Activated T-cell treated with anti-CD3 and anti-CD28 coated beads, Interleukin-2, amount 50 U/mL, for 4 hours (primary cell): Measurements from ENCODE around the gene MMADHC. TPM values are rescaled to one million over a fixed set of nuclear protein-coding genes. Genes with fewer than 3 reads are reported as not detected.
A peak's percentile ranks its signal among the peaks of the same experiment; 100 is the strongest.

Experiments
- ATAC-seq, 2 donors: fragments of 200-7000 bp; cut with Tn5 transposase; one replicate each; pipeline ENCODE4 v1.10.0; 2021
- DNase-seq: peaks from one replicate; pipeline ENCODE4 v3.0.0-alpha.2; 2020
- H3K27me3 Mint-ChIP-seq: one replicate; pipeline ENCODE4 v1.8.0; 2021; ENCODE audit warnings: low read depth, mixed read lengths
- H3K36me3 Mint-ChIP-seq: one replicate; pipeline ENCODE4 v1.8.0; 2022; ENCODE audit warnings: mixed read lengths; ENCODE audit not compliant: insufficient read depth
- H3K4me1 Mint-ChIP-seq: one replicate; pipeline ENCODE4 v1.8.0; 2021; ENCODE audit warnings: low read depth, mixed read lengths
- H3K4me3 Mint-ChIP-seq: one replicate; pipeline ENCODE4 v1.8.0; 2021; ENCODE audit warnings: mild to moderate bottlenecking, moderate library complexity, mixed read lengths
- H3K9me3 Mint-ChIP-seq: one replicate; pipeline ENCODE4 v1.8.0; 2021; ENCODE audit warnings: mixed read lengths
- total RNA-seq, 3 donors: library from RNA; stranded (reverse); gene quantifications; one replicate each; pipeline ENCODE4 v1.2.1, GENCODE V29; 2021

MMADHC gene
- total RNA-seq, 3 donors from 2014 or later: 144 to 152 (median 148) TPM

DNA sequence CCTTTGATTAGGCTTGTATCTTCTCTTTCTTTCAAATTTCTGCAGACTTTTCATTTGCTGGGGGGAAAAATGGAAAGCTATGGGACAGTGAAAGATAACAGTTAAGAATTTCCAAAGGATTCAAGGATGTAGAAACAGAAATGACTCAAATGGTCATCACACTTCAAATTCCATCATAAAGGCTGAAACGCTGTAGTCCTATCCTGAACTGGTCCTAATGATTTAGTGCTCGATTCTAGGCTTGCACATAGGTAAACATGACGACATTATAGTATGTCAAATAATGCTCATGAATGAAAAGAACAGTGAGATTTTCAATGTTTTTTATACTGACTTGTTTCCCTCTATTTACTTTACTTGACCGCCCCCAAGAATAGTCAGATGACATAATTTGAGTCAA lies 15.7 kb upstream of the MMADHC start:
- Mint-ChIP-seq H3K4me3 (no peak overlapping the region), H3K36me3 (no peaks in the 10 kb centered on the region), H3K4me1 (peaks cover 14% of the 10 kb centered on the region), H3K9me3 (peaks cover 4% of the 10 kb centered on the region), H3K27me3 (peaks cover 3% of the 10 kb centered on the region)
- ATAC-seq (no peak), DNase-seq (no peak)

DNA sequence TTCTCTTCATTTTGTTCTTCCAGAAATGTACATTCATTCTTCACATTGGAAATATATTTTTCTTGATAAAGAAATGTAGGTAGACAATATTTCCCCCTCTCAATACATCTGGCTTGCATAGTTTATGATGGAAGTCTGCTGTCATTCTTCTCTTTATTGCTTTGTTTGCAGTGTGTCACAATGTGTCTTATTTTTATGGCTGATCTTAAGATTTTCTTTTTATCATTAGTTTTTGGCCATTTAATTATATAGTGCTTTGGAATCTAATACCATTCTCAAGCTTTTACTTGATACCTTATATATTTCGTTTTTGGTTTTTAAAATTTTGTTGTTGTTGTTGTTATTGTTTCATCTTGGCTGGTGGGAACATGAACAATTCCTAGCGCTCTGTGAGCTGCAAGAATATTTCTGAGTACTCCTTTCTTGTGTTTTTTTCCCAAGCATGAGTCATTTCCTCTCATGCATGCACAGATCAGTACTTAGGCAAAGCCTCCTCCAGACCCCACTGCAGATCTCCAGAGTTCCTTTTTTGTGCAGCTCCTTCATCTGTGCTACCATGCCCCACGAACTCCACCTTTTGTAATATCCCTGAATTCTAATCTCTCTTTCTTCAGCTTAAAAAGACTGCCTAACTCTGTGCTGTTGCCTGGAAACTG lies 13.7 kb upstream of the MMADHC start:
- no peak for ATAC-seq
- no peaks in the 10 kb centered on the region for H3K36me3 Mint-ChIP-seq
- peaks cover 4% of the 10 kb centered on the region for H3K9me3 Mint-ChIP-seq
- H3K27me3 Mint-ChIP-seq: peaks cover 3% of the 10 kb centered on the region
- no peak overlapping the region for H3K4me3 Mint-ChIP-seq
- no peak for DNase-seq
- H3K4me1 Mint-ChIP-seq: peaks cover 22% of the 10 kb centered on the region

DNA sequence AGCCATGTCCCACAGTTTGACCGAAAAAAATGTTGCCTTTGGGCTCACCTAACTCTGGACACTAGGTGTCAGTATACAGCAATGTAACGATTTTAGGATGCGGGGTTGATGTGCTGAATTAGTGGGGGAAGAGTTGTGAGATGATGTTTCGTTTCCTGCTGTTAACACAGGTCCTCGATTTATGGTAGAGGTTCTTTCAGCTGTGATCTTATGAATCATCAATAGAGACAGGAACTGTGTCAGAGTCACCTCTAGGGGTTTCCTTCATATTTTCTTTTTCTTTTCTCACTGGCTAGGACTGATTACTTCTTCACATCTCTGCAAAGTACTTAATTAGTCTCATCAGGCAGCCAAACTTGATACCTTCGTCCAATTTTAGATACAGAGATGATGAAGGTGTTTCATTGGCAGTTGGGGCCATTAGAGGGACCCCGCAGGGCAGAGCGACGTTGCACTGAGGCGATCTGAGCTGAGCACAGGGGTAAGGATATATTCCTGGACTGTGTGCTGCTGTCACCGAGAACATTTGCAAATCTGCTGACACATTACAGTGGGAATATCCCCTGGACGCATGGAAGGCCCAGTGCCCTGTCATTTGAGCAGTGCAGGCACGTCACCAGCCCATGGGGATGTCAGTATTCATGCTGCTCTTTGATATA lies 10.2 kb upstream of the MMADHC start:
- H3K36me3 Mint-ChIP-seq: no peaks in the 10 kb centered on the region
- ATAC-seq (peak; percentile 99 to 100), DNase-seq (peak; percentile 31)
- H3K4me1 Mint-ChIP-seq: peaks cover 22% of the 10 kb centered on the region
- peaks cover 9% of the 10 kb centered on the region for H3K27me3 Mint-ChIP-seq
- H3K4me3 Mint-ChIP-seq: peak overlapping the region; percentile 21
- no peaks in the 10 kb centered on the region for H3K9me3 Mint-ChIP-seq

DNA sequence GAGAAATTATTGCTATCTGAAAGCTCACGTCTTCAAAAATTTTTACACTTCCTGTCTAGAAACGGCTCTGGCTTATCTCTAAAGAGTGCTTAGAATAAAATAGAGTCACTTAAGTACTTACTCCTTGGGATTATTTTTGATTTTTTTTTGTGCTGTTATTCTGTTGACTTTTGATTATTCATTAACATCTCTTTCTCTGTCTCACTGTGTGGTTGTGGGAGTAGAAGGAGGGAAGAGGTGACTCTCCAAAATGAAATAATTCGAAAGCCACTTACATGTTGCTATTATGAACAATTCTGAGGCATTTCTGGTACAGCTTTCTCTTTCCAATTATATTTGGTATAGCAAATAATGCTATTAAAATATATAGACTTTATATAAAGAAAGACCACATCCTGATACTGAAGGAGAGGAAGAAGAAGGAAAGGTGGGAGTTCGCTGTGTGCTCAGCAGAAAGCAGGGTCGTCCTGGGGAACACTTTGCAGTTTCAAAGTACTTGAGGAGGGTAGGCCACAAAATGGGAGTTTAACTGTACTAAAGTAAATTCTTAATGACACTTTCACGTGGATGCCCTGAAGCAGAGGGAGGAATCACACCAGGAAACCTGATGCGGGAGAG lies 9.6 kb upstream of the MMADHC start:
- ATAC-seq: no peak
- DNase-seq: no peak
- Mint-ChIP-seq H3K9me3 (no peaks in the 10 kb centered on the region), H3K4me3 (peak overlapping the region; percentile 21), H3K4me1 (peaks cover 22% of the 10 kb centered on the region), H3K27me3 (peaks cover 9% of the 10 kb centered on the region), H3K36me3 (no peaks in the 10 kb centered on the region)

DNA sequence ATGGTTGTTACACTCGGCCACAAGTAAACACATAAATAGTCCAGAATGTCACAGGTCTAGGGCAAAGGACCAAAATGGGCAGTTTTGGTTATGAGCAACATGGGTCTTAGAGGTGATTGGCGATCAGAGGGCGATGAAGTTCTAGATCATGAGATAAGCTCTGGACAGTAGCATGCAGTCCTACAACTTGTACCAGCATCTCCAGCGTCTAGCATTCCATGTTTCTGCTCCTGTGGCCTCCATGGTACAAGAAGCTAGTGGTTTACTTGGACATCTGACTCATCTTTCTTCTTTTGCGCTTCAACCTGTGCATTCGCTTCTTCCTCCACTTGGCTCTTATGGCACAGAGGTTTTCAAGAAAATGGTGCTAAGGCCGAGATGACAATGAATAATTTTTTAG lies 8.9 kb upstream of the MMADHC start:
- DNase-seq (no peak), ATAC-seq (no peak)
- Mint-ChIP-seq H3K4me3 (no peak overlapping the region), H3K9me3 (no peaks in the 10 kb centered on the region), H3K4me1 (peaks cover 16% of the 10 kb centered on the region), H3K36me3 (no peaks in the 10 kb centered on the region), H3K27me3 (peaks cover 13% of the 10 kb centered on the region)

DNA sequence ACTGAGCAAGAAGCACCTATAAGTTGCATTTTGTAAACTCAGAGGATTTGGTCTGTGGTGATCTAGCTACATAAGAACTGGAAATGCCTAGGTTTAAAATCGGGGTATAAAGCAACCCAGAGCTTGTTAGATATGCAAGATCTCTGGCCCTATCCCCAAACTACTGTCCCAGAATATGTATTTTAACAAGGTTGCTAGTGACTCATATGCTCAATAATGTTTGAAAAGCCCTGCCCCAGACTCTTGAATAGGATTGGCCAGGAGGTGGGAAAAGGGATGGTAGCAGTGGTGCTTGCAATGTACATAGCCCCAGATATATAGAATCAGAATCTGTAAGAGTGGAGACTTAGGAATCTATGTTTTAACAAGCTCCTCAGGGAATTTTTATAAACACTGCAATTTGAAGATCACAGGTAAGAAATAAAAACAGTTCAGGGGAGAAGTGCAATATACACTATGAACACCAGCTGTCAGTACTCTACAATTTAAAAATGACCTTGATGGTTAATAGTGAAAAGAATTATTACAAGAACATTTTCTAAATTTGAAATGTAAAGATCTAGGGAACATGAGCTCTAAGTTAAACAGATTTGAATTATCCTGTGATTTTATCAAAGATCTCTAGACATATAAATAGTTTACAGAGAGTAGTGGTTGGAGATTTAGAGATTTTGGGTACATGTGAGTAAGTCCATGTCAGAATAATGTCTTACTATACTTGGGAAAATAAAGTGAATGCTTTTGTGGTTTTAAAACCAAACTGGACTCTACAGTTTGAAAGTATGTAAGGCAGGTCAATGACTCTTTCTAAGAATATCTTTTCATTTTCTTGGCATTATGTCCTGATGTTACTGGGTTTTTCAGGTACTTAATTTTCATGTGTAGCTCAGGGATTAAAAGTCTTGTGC lies 7.7 kb upstream of the MMADHC start:
- Mint-ChIP-seq H3K9me3 (no peaks in the 10 kb centered on the region), H3K27me3 (peaks cover 15% of the 10 kb centered on the region), H3K36me3 (no peaks in the 10 kb centered on the region), H3K4me3 (no peak overlapping the region), H3K4me1 (peaks cover 12% of the 10 kb centered on the region)
- ATAC-seq (no peak), DNase-seq (no peak)

DNA sequence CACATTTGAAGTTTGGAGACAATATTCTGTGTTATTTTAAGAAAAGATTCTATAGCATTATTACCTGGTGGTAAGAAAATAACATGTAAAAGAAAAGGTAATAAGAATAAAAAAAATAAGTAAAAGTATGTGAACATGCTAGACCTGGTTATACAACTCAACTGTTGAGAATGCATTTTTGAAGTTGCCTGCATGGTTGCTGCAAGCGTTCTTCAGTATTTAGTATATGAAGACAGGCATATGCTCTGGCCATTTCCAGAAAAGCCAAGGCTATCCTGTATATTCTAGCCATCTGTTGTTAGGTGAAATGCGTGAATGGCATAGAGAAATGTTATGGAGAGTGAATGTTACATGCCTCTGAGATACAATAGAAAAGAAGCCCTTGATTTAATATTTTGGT lies 6.8 kb upstream of the MMADHC start:
- no peaks in the 10 kb centered on the region for H3K9me3 Mint-ChIP-seq
- no peaks in the 10 kb centered on the region for H3K36me3 Mint-ChIP-seq
- DNase-seq (no peak), ATAC-seq (no peak)
- peaks cover 12% of the 10 kb centered on the region for H3K4me1 Mint-ChIP-seq
- H3K4me3 Mint-ChIP-seq: no peak overlapping the region
- H3K27me3 Mint-ChIP-seq: peaks cover 20% of the 10 kb centered on the region

DNA sequence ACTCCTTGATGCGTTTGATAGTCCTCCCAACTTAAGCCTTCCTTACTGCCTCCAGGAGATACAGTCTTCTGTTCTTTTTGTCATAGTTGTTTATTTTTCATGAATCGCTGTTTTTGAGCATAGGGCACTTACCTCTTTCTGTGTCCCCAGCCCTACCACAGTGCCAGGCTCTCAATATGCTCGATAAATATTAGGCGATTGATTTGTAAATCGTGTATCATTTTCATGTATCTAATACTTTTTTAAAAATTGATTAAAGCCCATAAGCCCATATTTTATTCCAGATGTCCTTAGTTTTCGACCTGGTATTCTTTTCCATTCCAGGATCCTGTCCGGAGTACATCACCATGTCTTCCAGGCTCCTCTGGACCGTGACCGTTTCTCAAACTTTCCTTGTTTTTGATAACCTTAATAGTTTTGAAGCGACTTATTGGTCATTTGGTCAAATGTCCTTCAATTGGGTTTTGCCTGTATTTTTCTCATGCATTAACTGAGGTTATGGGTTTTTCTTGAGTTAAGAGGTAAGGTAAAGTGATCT lies 444 bp upstream of the MMADHC start:
- peaks cover 17% of the 10 kb centered on the region for H3K27me3 Mint-ChIP-seq
- H3K36me3 Mint-ChIP-seq: peaks cover 17% of the 10 kb centered on the region
- peak overlapping the region; percentile 100 for H3K4me3 Mint-ChIP-seq
- peaks cover 35% of the 10 kb centered on the region for H3K4me1 Mint-ChIP-seq
- no peaks in the 10 kb centered on the region for H3K9me3 Mint-ChIP-seq
- ATAC-seq (peak in 1 of 2 donors; percentile 19), DNase-seq (no peak)

DNA sequence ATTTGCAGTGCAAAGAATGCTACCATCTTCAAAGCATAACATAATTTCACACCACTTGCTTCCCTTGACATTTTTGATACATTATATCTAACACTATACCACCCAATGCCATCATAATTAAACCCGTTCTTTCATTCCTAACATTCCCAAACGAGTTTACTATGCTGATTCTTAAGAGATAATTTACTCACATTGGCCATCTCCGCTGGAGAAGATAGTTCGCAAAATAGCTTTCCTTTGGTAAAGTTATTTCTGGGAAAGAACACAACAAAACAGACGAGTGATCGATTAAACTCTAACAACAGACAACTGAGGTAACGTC lies 716 bp downstream of the MMADHC start:
- peaks cover 45% of the 10 kb centered on the region for H3K4me1 Mint-ChIP-seq

DNA sequence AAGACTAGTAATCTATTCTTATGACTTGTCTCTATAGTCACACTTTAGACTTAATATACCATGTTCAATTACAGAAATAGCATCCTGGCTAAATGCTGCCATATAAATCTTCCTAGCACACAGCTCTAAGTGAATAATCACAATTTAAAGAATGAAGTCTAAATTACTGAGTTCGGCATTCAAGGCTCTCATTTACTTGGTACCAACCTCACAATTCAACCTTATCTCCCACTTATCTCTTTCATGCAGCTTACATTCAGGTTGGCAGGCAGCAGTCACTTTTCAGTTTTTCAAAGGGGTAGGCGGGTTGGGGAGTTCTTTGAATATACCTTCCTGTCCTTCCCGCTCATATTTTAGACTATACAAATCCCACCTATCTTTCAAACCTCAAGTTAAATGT lies 1.5 kb downstream of the MMADHC start:
- H3K9me3 Mint-ChIP-seq: no peaks in the 10 kb centered on the region
- H3K4me3 Mint-ChIP-seq: peak overlapping the region; percentile 100
- DNase-seq (no peak), ATAC-seq (no peak)
- H3K27me3 Mint-ChIP-seq: peaks cover 8% of the 10 kb centered on the region
- H3K36me3 Mint-ChIP-seq: peaks cover 24% of the 10 kb centered on the region
- peaks cover 51% of the 10 kb centered on the region for H3K4me1 Mint-ChIP-seq

More for the DNA sequence above, 716 bp downstream of the MMADHC start:
- ATAC-seq (no peak), DNase-seq (no peak)
- Mint-ChIP-seq H3K4me3 (peak overlapping the region; percentile 100), H3K9me3 (no peaks in the 10 kb centered on the region), H3K27me3 (peaks cover 12% of the 10 kb centered on the region), H3K36me3 (peaks cover 22% of the 10 kb centered on the region)

DNA sequence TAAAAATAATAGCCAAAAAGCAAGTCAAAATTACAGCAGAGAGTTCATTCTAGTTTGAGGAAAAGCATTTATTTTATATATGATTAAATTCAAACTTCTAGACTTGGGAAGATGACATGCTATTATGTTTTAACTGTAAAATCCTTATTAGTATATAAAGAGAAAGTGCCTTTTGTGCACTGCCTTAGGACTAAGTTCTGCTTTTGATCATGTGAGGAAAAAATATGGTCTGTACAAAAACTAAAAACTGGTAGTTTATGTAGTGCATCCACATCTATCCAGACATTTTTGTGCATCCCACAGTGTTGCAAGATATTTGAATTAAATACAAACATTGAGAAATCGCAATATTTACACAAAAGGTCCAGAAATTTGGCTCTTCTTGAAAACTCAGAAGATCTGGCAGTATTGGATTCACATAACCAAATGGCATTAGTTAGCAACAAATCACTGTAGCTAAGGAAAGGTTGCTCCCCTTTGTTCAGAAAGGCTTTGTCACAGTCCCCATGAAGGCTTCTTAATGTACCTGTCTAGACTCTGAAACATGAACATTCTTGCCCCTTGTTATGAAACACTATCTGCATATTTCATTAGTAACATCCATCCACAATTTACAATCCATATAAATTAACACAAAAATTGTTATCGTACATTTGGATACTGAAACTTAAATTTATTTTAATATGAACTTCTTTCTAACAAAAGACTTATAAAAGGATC lies 2.2 kb downstream of the MMADHC start:
- ATAC-seq: no peak
- peak overlapping the region; percentile 100 for H3K4me3 Mint-ChIP-seq

DNA sequence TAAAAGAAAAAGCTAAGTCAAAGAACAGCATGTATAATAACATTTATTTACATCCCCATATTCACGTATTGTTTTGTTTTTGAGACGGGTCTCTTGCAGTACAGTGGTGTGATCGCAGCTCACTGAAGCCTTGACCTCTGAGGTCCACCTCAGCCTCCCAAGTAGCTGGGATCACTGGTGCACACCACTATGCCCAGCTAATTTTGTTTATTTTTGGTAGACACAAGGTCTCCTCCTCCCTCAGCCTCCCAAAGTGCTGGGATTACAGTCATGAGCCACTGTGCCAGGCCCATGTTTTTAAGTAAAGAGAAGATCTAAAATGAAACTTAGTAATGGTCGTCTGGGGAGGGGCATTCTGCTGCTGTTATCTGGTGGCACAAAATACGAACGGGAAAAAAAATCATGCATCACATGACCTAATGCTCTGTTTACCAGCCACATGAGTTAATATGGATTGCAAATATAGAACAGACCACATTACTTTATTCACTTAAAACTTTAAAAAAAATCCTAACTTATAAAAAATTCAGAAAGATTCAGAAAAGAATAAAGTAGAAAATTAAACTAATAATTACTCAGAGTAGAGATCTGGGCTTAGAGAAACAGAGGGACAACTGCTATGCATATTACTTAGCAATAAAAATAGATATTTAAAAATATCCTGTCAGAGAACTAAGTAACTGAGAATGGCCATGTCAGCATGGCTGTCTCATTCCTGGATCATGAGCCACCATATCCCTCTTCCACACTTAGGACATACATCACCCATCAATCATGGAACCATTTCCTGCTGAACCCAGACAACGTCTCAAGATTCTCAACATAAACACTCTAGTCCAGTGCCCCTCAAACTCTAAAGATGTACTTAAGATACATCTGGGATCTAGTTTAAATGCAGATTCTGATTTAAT lies 7.3 kb downstream of the MMADHC start:
- ATAC-seq: no peak
- Mint-ChIP-seq H3K36me3 (peaks cover 48% of the 10 kb centered on the region), H3K9me3 (no peaks in the 10 kb centered on the region), H3K4me1 (peaks cover 61% of the 10 kb centered on the region), H3K27me3 (no peaks in the 10 kb centered on the region), H3K4me3 (no peak overlapping the region)
- no peak for DNase-seq

More for the DNA sequence above, 2.2 kb downstream of the MMADHC start:
- no peak for DNase-seq
- no peaks in the 10 kb centered on the region for H3K9me3 Mint-ChIP-seq
- peaks cover 8% of the 10 kb centered on the region for H3K27me3 Mint-ChIP-seq
- peaks cover 28% of the 10 kb centered on the region for H3K36me3 Mint-ChIP-seq
- peaks cover 55% of the 10 kb centered on the region for H3K4me1 Mint-ChIP-seq

DNA sequence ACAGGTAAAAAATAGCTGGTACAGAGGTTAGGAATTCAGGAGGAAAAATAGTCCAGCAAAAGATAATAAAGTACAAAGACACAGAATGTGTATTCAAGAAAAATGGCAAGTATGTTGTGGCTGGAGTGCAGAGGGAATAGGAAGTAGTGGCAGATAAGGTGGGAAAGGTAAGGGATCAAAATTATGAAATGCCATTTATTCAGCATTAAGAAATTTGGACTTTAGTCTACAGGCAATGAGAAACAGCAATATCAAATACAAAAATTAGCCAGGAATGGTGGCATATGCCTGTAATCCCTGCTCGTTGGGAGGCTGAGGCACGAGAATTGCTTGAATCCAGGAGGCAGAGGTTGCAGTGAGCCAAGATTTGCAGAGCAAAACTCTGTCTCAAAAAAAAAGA lies 10.3 kb downstream of the MMADHC start:
- ATAC-seq: no peak
- H3K9me3 Mint-ChIP-seq: no peaks in the 10 kb centered on the region
- no peaks in the 10 kb centered on the region for H3K27me3 Mint-ChIP-seq
- no peak for DNase-seq
- H3K36me3 Mint-ChIP-seq: peaks cover 42% of the 10 kb centered on the region
- H3K4me1 Mint-ChIP-seq: peaks cover 37% of the 10 kb centered on the region
- H3K4me3 Mint-ChIP-seq: no peak overlapping the region
